ENCODE data around the gene EXD3. TPM values are rescaled to one million over a fixed set of nuclear protein-coding genes. Genes with fewer than 3 reads are reported as not detected.

The EXD3 gene
- total and polyA plus RNA-seq, 9 of the 15 experiments (the other 6 are each of a cell fraction or from before 2014, with no cell fraction given) = 0.29 to 12.5 (median 3.9) TPM

DNA sequence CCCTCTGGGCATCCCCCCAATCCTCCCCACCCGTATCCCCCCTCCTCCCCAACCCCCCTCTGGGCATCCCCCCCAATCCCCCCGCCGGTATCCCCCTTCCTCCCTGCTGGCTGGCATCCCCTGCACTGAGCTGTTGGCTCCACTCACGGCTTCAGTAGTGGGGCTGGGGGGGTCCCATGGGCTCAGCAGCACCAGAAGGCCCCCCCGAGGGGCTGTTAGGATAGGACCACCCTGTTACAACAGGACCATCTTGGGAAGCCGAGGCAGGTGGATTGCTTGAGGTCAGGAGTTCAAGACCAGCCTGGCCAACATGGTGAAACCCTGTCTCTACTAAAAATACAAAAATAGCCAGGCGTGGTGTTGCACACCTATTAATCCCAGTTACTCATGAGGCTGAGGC lies 42.4 kb downstream of the EXD3 start:
- ChIA-PET POLR2A (no interaction called here), CTCF (ENCODE audit: low intra/inter-chr PET ratio) (no interaction called here)
- Histone ChIP-seq H3K9me3 (replicated peaks; ENCODE audit: control insufficient read depth, insufficient read depth, low read depth, low read length) (peaks cover 8% of the 10 kb centered on the region), H2AFZ (ENCODE audit: low read depth, low read length) (no peak overlapping the region), H3K4me2 (ENCODE audit: insufficient read depth, low read length) (no peak overlapping the region), H3K27me3 (ENCODE audit: control insufficient read depth in 2 of 2, insufficient read depth in 2 of 2, low read length in 2 of 2) (no peaks in the 10 kb centered on the region), H3K36me3 (ENCODE audit: control insufficient read depth, insufficient read depth, low read length) (no peaks in the 10 kb centered on the region), H3K27ac (ENCODE audit: extremely low read depth, low read depth, low read length) (no peak overlapping the region), H4K20me1 (replicated peaks; ENCODE audit: control insufficient read depth, insufficient read depth, low read length) (no peaks in the 10 kb centered on the region), H3K9ac (ENCODE audit: insufficient read depth in 1 of 2, low read depth in 2 of 2, low read length in 2 of 2) (no peak overlapping the region), H3K4me1 (replicated peaks in 1 of 2; ENCODE audit: control insufficient read depth in 2 of 2, insufficient read depth in 2 of 2, low read length in 2 of 2) (peaks cover 8 to 27% of the 10 kb centered on the region in 2 experiments; a peak in 4 of 5 replicates), H3K4me3 (no peak overlapping the region), H3K79me2 (ENCODE audit: control insufficient read depth, insufficient read depth, low read length) (no peaks in the 10 kb centered on the region), H3K9me1 (ENCODE audit: control insufficient read depth, insufficient read depth, low read length) (no peaks in the 10 kb centered on the region)
- no peak for ATAC-seq
- no TSS peak for BruUV-seq (replicated peaks)
- FAIRE-seq = no peak
- in situ Hi-C loops (cut with MboI) (no loop called here), intact Hi-C loops (cut with micrococcal nuclease) (no loop called here)
- 51% methylated on average over 4 of the region's 7 CpGs for WGBS (ENCODE audit: insufficient coverage, low coverage, missing lambda C conversion rate)
- TF ChIP-seq ZNF311 (CRISPR knock-in tag; IDR thresholded peaks at IDR 0.05) (no peak), CEBPG (CRISPR knock-in tag; IDR thresholded peaks at IDR 0.05) (peak; percentile 16; the same call in 1 of the 2 replicates), CEBPG (tag; conservative IDR thresholded peaks at IDR 0.05 in 1 of 2, IDR thresholded peaks at IDR 0.05 in 1 of 2) (no peak)
- DNase-seq (ENCODE audit: extremely low read depth in 1 of 4, low spot score in 3 of 4) = no peak

DNA sequence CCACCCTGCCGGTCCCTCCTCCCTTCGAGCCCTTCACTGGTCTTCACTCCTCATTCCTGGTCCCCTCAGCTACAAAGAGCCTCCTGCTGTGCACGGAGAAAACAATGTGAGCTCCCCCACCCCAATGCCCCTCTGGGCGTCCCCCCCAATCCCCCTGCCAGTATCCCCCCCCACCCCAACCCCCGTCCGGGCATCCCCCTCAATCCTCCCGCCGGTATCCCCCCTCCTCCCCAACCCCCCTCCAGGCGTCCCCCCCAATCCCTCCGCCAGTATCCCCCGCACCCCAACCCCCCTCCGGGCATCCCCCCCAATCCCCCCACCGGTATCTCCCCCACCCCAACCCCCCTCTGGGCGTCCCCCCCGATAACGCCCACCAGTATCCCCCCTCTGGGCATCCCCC lies 42.8 kb downstream of the EXD3 start:
- no peak overlapping the region for H3K4me2 ChIP-seq (ENCODE audit: insufficient read depth, low read length)
- no peak overlapping the region for H3K27ac ChIP-seq (ENCODE audit: extremely low read depth, low read depth, low read length)
- 80% methylated on average over 2 of the region's 16 CpGs for WGBS (ENCODE audit: insufficient coverage, low coverage, missing lambda C conversion rate)
- CTCF ChIA-PET (ENCODE audit: low intra/inter-chr PET ratio) = no interaction called here
- H3K4me1 ChIP-seq (replicated peaks in 1 of 2; ENCODE audit: control insufficient read depth in 2 of 2, insufficient read depth in 2 of 2, low read length in 2 of 2) = peaks cover 8 to 27% of the 10 kb centered on the region in 2 experiments; a peak in 4 of 5 replicates
- no peak overlapping the region for H3K4me3 ChIP-seq
- TF ChIP-seq, protein P1, sequence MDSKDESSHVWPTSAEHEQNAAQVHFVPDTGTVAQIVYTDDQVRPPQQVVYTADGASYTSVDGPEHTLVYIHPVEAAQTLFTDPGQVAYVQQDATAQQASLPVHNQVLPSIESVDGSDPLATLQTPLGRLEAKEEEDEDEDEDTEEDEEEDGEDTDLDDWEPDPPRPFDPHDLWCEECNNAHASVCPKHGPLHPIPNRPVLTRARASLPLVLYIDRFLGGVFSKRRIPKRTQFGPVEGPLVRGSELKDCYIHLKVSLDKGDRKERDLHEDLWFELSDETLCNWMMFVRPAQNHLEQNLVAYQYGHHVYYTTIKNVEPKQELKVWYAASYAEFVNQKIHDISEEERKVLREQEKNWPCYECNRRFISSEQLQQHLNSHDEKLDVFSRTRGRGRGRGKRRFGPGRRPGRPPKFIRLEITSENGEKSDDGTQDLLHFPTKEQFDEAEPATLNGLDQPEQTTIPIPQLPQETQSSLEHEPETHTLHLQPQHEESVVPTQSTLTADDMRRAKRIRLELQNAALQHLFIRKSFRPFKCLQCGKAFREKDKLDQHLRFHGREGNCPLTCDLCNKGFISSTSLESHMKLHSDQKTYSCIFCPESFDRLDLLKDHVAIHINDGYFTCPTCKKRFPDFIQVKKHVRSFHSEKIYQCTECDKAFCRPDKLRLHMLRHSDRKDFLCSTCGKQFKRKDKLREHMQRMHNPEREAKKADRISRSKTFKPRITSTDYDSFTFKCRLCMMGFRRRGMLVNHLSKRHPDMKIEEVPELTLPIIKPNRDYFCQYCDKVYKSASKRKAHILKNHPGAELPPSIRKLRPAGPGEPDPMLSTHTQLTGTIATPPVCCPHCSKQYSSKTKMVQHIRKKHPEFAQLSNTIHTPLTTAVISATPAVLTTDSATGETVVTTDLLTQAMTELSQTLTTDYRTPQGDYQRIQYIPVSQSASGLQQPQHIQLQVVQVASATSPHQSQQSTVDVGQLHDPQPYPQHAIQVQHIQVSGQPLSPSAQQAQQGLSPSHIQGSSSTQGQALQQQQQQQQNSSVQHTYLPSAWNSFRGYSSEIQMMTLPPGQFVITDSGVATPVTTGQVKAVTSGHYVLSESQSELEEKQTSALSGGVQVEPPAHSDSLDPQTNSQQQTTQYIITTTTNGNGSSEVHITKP (IDR thresholded peaks at IDR 0.05; ENCODE audit: partially characterized antibody) = no peak
- TF ChIP-seq GABPB2 (CRISPR knock-in tag; conservative IDR thresholded peaks at IDR 0.05) (no peak), STAG1 (CRISPR knock-in tag; IDR thresholded peaks at IDR 0.05; ENCODE audit: borderline replicate concordance) (no peak), ZNF282 (CRISPR knock-in tag; IDR thresholded peaks at IDR 0.05) (no peak), NCOA2 (IDR thresholded peaks at IDR 0.05; ENCODE audit: partially characterized antibody in 2 of 2) (no peak), NCOA4 (IDR thresholded peaks at IDR 0.05; ENCODE audit: partially characterized antibody) (no peak), ZNF134 (CRISPR knock-in tag; conservative IDR thresholded peaks at IDR 0.05) (no peak), KAT8 (IDR thresholded peaks at IDR 0.05; ENCODE audit: low read depth) (no peak)
- DNase-seq (ENCODE audit: extremely low read depth in 1 of 4, low spot score in 3 of 4) (no peak), ATAC-seq (no peak), FAIRE-seq (no peak)
- H3K36me3 ChIP-seq (ENCODE audit: control insufficient read depth, insufficient read depth, low read length) = no peaks in the 10 kb centered on the region
- H3K9me1 ChIP-seq (ENCODE audit: control insufficient read depth, insufficient read depth, low read length) = no peaks in the 10 kb centered on the region
- BruUV-seq (replicated peaks) = no TSS peak
- intact Hi-C loops (cut with micrococcal nuclease) = no loop called here
- in situ Hi-C loops (cut with MboI) = no loop called here
- no peaks in the 10 kb centered on the region for H4K20me1 ChIP-seq (replicated peaks; ENCODE audit: control insufficient read depth, insufficient read depth, low read length)
- H3K79me2 ChIP-seq (ENCODE audit: control insufficient read depth, insufficient read depth, low read length) = no peaks in the 10 kb centered on the region
- no peak overlapping the region for H3K9ac ChIP-seq (ENCODE audit: insufficient read depth in 1 of 2, low read depth in 2 of 2, low read length in 2 of 2)
- H2AFZ ChIP-seq (ENCODE audit: low read depth, low read length) = no peak overlapping the region
- POLR2A ChIA-PET = no interaction called here
- peaks cover 12% of the 10 kb centered on the region for H3K9me3 ChIP-seq (replicated peaks; ENCODE audit: control insufficient read depth, insufficient read depth, low read depth, low read length)
- no peaks in the 10 kb centered on the region for H3K27me3 ChIP-seq (ENCODE audit: control insufficient read depth in 2 of 2, insufficient read depth in 2 of 2, low read length in 2 of 2)
